Testis (tissue), 2 donors: ENCODE data around the gene DOCK9.

Source experiments
- POLR2A ChIP-seq: fragments of 450-650 bp; IDR thresholded peaks from one replicate; pipeline ENCODE4 v1.6.1; 2017; ENCODE audit warnings: antibody characterized with exemption, mild to moderate bottlenecking, moderate library complexity
- TF ChIP-seq, protein P1 (sequence below), 3 experiments: fragments of 450-650 bp in 2 of 3; fragments of 200-600 bp in 1 of 3; sonication (generic) in 1 of 3; IDR thresholded peaks; one replicate each; pipeline ENCODE4 v1.5.1; 2016 to 2019; ENCODE audit warnings: antibody characterized with exemption in 3 of 3, mild to moderate bottlenecking in 2 of 3, moderate library complexity in 1 of 3

DNA sequence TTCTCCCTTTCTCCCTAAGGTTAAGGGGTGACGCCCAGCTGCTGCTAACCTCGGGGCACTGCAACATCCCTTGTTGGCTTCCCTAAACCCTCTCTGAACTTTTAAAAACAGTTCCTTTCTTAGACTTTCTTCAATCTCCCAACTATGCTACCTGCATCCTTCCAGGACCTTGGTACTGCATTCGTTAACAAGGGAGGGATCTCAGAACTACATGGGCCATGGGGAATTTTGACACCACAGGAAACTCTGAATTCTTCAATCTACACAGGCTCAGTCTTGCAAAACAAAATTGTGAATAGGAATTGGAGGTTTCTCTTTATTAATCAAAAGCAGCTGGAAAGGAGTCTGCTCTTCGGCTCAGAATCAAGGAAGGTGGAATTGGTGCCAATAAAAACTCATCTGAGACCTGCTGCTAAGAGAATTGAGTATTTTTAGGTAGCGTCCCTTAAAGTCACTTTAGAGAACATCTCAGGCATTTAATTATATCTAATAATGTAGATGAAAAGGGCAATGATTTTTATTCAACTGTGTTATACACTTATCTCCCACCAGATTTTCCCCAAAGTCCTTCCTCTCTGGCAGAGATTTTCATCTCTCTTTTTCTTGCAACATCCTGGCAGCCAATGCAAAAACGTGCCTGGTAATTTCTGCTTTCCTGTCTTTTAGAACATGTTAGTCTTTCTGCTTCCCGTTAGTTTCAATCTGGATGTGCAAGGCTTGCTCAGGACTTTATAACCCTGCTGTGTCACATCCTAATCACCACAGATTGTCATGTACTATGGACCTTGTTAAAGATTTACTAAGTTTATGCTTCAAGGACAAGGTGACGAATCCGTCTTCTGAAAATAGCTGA, 156.3 kb downstream of the DOCK9 start:
- TF ChIP-seq POLR2A: no peak
- TF ChIP-seq, protein P1, sequence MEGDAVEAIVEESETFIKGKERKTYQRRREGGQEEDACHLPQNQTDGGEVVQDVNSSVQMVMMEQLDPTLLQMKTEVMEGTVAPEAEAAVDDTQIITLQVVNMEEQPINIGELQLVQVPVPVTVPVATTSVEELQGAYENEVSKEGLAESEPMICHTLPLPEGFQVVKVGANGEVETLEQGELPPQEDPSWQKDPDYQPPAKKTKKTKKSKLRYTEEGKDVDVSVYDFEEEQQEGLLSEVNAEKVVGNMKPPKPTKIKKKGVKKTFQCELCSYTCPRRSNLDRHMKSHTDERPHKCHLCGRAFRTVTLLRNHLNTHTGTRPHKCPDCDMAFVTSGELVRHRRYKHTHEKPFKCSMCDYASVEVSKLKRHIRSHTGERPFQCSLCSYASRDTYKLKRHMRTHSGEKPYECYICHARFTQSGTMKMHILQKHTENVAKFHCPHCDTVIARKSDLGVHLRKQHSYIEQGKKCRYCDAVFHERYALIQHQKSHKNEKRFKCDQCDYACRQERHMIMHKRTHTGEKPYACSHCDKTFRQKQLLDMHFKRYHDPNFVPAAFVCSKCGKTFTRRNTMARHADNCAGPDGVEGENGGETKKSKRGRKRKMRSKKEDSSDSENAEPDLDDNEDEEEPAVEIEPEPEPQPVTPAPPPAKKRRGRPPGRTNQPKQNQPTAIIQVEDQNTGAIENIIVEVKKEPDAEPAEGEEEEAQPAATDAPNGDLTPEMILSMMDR (IDR thresholded peaks at IDR 0.05): no peak
